MCF 10A (cell line): Measurements from ENCODE around the gene PNLIPRP3. TPM values are rescaled to one million over a fixed set of nuclear protein-coding genes. Genes with fewer than 3 reads are reported as not detected.

Experiments used
- BruUV-seq: library from RNA; stranded (reverse); fragments of 400-500 nt; replicated peaks from 2 replicates; lab custom pipeline; 2021; lab: Mats Ljungman, UMichigan
- CTCF ChIA-PET: fragments of 300-600 bp; sonication (Branson Sonifier 250); formaldehyde crosslinking; extraction: SDS; loops from one replicate; lab custom pipeline; 2021; ENCODE audit warnings: antibody characterized with exemption, inconsistent platforms; lab: Yijun Ruan, JAX
- POLR2A ChIA-PET: fragments of 300-600, 350-650 bp; sonication (Branson Sonifier 250); formaldehyde crosslinking; extraction: SDS; loops from one replicate; lab custom pipeline; 2020; ENCODE audit warnings: antibody characterized with exemption, inconsistent platforms; lab: Yijun Ruan, JAX
- DNase-seq: peaks from one replicate; pipeline ENCODE4 v3.0.0-alpha.2; 2018; ENCODE audit not compliant: unreplicated experiment
- H3K27ac Mint-ChIP-seq: one replicate; pipeline ENCODE4 v1.8.0; 2022; ENCODE audit warnings: mild to moderate bottlenecking, low read depth, mixed read lengths; ENCODE audit not compliant: unreplicated experiment
- H3K27me3 Mint-ChIP-seq: one replicate; pipeline ENCODE4 v1.8.0; 2022; ENCODE audit warnings: mixed read lengths; ENCODE audit not compliant: insufficient read depth, unreplicated experiment
- H3K36me3 Mint-ChIP-seq: one replicate; pipeline ENCODE4 v1.8.0; 2022; ENCODE audit warnings: mild to moderate bottlenecking, moderate library complexity, mixed read lengths; ENCODE audit not compliant: insufficient read depth, unreplicated experiment
- H3K4me1 Mint-ChIP-seq: one replicate; pipeline ENCODE4 v1.8.0; 2022; ENCODE audit warnings: mixed read lengths; ENCODE audit not compliant: insufficient read depth, unreplicated experiment
- H3K4me3 Mint-ChIP-seq: one replicate; pipeline ENCODE4 v1.8.0; 2022; ENCODE audit warnings: mild to moderate bottlenecking, moderate library complexity, mixed read lengths; ENCODE audit not compliant: unreplicated experiment
- H3K9me3 Mint-ChIP-seq: one replicate; pipeline ENCODE4 v1.8.0; 2022; ENCODE audit warnings: mixed read lengths; ENCODE audit not compliant: unreplicated experiment
- intact Hi-C: fragments of 100-400 bp; cut with micrococcal nuclease; formaldehyde crosslinking; loops from 2 replicates; pipeline ENCODE4 v1.14.1; 2022
- total RNA-seq: library from RNA; stranded (reverse); gene quantifications from 2 replicates; pipeline ENCODE4 v1.2.3, GENCODE V29; 2022
- TF ChIP-seq, protein P1 (sequence below): fragments of 200-600 bp; IDR thresholded peaks from one replicate; pipeline ENCODE4 v1.8.0; 2022; ENCODE audit warnings: antibody characterized with exemption, mild to moderate bottlenecking; ENCODE audit not compliant: unreplicated experiment

PNLIPRP3 gene
- total RNA-seq, 1 experiment from 2014 or later, result 9.5 TPM

DNA sequence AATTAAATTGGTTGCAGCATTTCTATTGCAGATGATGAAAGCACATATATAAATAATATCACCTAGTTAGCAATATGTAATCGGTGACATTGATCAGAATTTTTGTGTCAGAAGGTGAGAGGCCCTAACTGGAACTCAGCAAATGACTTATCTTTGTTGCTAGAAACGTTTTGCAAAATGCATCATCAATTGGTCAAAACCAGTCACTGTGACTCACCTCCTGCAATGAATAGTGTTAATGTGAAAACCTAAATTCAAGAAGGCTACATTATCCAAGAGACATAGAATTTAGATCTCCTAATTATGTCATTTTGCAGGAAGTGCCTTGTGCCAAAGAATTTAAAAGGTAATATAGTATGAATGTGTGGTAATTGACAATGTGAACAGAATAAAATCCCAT lies 9.8 kb upstream of the PNLIPRP3 start:
- no peaks in the 10 kb centered on the region for H3K9me3 Mint-ChIP-seq
- peak overlapping the region; percentile 57 for H3K27ac Mint-ChIP-seq
- no peaks in the 10 kb centered on the region for H3K27me3 Mint-ChIP-seq
- no peak overlapping the region for H3K4me3 Mint-ChIP-seq
- peaks cover 27% of the 10 kb centered on the region for H3K4me1 Mint-ChIP-seq
- CTCF ChIA-PET, result no interaction called here
- no peaks in the 10 kb centered on the region for H3K36me3 Mint-ChIP-seq
- peak; percentile 54 for DNase-seq
- intact Hi-C loops, result no loop called here
- TF ChIP-seq, protein P1, sequence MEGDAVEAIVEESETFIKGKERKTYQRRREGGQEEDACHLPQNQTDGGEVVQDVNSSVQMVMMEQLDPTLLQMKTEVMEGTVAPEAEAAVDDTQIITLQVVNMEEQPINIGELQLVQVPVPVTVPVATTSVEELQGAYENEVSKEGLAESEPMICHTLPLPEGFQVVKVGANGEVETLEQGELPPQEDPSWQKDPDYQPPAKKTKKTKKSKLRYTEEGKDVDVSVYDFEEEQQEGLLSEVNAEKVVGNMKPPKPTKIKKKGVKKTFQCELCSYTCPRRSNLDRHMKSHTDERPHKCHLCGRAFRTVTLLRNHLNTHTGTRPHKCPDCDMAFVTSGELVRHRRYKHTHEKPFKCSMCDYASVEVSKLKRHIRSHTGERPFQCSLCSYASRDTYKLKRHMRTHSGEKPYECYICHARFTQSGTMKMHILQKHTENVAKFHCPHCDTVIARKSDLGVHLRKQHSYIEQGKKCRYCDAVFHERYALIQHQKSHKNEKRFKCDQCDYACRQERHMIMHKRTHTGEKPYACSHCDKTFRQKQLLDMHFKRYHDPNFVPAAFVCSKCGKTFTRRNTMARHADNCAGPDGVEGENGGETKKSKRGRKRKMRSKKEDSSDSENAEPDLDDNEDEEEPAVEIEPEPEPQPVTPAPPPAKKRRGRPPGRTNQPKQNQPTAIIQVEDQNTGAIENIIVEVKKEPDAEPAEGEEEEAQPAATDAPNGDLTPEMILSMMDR, result no peak
- POLR2A ChIA-PET, result no interaction called here
- no TSS peak for BruUV-seq

DNA sequence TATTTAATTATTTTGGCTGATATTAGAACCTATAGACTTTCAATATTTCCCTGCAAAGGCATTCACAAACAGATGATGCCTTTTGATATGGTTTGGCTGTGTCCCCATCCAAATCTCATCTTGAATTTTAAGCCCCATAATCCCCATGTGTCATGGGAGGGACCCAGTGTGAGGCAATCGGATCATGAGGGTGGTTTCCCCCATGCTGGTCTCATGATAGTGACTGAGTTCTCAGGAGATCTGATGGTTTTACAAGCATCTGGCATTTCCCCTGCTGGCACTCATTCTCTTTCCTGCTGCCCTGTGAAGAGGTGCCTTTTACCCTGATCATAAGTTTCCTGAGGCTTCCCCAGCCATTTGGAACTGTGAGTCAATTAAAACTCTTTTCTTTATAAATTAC lies 9.3 kb upstream of the PNLIPRP3 start:
- Mint-ChIP-seq H3K27ac (peak overlapping the region; percentile 57), H3K36me3 (no peaks in the 10 kb centered on the region), H3K9me3 (no peaks in the 10 kb centered on the region), H3K27me3 (no peaks in the 10 kb centered on the region), H3K4me1 (peaks cover 27% of the 10 kb centered on the region), H3K4me3 (no peak overlapping the region)
- peak; percentile 45 for DNase-seq
- ChIA-PET POLR2A (interaction anchor here (1.1 to 2.2 kb wide), 2 partner anchors 10 to 12 kb away, joined by 4 to 16 read pairs; partner anchors contain the start of gene PNLIPRP3), CTCF (no interaction called here)
- TF ChIP-seq, protein P1, result no peak
- intact Hi-C loops, result no loop called here
- BruUV-seq, result no TSS peak

DNA sequence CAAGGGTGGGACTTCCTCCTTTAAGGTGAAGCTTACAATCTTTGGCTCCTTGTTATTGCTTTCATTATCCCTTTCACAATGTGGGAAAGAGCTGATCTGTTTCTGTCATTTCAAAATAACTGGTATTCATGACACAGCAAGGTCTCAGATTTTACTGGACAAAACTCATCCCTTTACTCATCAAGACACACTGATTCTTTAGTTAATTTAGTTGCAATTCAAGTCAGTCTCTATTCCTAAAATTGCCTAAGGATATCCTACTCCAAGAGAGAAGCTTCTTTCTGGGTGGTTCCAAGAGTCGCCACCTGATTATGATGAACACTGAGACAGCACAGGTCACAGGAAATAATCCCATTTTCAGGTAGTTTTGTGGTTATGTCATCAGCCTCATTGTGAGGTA lies 5.8 kb upstream of the PNLIPRP3 start:
- TF ChIP-seq, protein P1, result no peak
- Mint-ChIP-seq H3K9me3 (no peaks in the 10 kb centered on the region), H3K36me3 (no peaks in the 10 kb centered on the region), H3K4me1 (peaks cover 43% of the 10 kb centered on the region), H3K27me3 (no peaks in the 10 kb centered on the region), H3K4me3 (no peak overlapping the region), H3K27ac (peak overlapping the region; percentile 67)
- ChIA-PET CTCF (interaction anchor here (1.2 kb wide), 1 partner anchor 16 kb away, joined by 6 read pairs; no protein-coding TSS in a partner anchor), POLR2A (interaction anchor here (0.6 to 1.5 kb wide), 7 partner anchors 9 to 1723 kb away, joined by 3 to 10 read pairs (median 3); no protein-coding TSS in a partner anchor)
- intact Hi-C loops, result no loop called here
- no peak for DNase-seq
- no TSS peak for BruUV-seq

DNA sequence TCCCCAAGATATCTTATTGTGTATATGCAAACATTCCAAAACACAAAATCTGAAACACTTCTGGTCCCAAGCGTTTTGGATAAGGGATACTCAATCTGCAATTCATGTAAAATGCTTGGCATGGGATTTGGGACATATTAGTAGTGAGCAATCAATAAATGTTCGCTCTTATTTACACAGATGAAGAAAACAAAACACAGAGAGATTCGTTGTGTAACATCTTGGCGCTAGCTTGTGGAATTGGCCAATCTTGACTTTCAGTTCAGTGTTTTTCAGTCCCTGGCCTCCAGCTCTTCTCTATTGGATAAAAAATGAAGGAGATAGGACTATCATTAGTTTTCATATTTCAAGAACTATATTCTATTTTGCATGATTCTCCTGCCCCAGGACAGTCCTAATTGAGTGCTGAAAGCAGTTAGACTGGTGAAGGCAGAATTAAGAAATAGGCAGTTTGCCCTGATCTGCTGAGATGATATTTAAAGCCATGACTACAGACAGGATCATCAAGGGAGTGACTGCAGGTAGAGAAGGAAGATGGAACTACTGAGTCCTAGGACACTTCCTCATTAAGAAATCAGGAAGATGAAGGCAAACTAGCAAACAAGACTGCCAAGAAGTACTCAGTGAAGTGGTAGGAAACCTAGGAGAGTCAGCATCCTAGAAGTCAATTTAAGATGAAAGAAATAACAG lies 1.8 kb downstream of the PNLIPRP3 start:
- H3K27ac Mint-ChIP-seq, result no peak overlapping the region
- no peak overlapping the region for H3K4me3 Mint-ChIP-seq
- CTCF ChIA-PET, result interaction anchor here (1.2 to 1.5 kb wide), 2 partner anchors 62 to 1909 kb away, joined by 3 to 4 read pairs; no protein-coding TSS in a partner anchor
- peaks cover 10% of the 10 kb centered on the region for H3K4me1 Mint-ChIP-seq
- TF ChIP-seq, protein P1, result no peak
- peak; percentile 73 for DNase-seq
- intact Hi-C loops, result no loop called here
- no peaks in the 10 kb centered on the region for H3K9me3 Mint-ChIP-seq
- BruUV-seq, result no TSS peak
- H3K36me3 Mint-ChIP-seq, result no peaks in the 10 kb centered on the region
- no peaks in the 10 kb centered on the region for H3K27me3 Mint-ChIP-seq
- POLR2A ChIA-PET, result interaction anchor here (0.6 to 3.6 kb wide), 7 partner anchors 9 to 950 kb away, joined by 3 to 20 read pairs (median 4); no protein-coding TSS in a partner anchor
